Activated CD8-positive, alpha-beta memory T cell treated with anti-CD3 and anti-CD28 coated beads, Interleukin-2, amount 50 U/mL, for 48 hours (primary cell): ENCODE results near the gene CAMTA1.
A peak's percentile ranks its signal among the peaks of the same experiment; 100 is the strongest.

Experiments
- DNase-seq: peaks from one replicate; pipeline ENCODE4 v3.0.0-alpha.2; 2020

The CAMTA1 gene

DNA sequence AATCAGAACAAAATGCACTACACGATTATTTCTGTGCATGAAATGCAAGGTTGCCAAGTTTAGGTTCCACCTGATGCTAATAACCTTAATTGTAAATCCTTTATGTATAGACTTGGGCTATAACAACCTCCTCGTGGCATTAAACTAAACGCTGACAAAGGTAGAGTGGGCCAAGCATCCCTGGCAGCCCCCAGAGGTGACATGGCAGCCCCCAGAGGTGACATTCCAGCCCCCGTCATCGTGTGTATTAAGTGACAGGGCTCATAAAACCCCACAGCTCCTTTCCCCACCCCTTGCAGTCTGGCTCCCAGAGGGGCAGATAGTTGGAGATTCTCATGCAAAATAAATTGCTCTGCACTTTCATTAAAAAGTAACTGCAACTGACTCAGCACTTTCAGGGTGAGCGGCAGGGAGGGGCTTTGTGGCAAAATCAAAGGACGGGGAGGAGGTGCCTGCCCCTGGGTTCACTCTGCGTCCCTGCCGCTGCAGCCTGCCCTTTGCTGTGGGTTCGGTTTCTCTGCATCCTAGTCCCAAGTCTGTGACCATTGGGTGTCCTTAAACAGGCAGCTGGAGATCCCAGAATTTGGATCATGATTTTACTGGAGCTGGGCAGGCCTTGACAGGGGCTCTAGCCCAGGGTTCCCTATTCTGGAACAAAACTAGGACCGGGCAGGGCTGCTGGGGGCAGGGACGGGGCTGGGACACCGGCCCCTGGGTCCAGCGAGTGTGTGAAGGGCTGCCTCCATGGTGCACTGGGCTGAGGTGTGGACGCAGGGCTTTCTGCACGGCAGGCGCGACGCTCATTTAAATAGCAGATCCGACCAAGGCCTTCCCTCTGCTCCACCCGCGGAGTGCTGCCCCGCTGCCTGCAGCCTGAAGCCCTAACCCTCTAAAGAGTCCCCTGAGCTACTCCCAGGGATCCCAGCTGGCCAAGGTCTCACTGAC, 751.0 kb downstream of the CAMTA1 start:
- DNase-seq, result no peak

DNA sequence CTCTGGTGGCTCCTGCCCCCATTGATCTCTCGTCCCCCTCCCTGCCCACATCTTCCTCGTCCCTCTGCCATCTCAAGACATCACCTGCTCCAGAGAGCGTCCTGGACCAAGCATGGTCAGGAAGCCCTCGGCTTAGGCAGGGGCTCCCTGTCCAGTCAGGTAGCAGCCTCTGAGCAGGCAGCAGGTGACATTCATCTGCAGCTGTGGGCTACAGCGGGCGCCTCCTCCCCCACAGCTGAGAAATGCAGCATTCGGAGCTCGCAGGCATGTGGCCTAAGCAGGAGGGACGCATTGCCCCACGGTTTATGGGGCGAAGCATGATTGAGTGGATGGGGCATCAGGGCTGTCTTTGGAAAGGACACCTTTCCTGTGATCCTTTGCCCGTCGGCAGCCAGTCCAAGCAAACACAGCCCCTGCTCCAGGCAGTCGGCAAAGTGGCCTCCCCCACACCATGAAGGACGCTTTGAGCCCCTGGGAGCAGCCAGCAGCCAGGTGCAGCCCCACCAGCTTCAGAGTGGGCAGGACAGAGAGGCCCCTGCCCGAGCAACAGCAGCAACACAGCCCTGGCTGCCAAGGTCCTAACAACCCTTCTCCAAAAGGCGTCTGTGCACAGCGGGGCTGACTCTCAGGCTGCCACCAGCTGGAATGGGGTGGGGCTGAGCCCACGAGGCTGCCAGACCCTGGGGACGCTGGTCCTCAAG, 751.8 kb downstream of the CAMTA1 start:
- DNase-seq, result no peak

DNA sequence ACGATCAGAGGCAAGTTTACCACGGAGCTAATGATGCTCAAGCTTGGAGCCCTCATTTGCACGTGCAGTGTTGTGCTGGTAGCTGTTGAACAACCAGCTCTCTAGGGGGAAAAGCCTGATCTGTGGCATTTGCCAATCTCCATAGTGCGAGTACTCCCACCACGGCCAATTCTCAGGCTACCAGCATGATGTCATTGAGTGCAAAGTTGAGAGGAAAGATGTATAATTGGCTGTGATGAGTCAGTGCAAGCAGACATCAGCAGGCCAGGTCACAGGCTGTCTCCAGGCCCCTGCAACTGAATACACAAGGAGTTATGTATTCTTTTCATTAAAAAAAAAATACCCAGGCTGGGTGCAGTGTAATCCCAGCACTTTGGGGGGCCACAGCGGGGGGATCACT, 752.8 kb downstream of the CAMTA1 start:
- no peak for DNase-seq

DNA sequence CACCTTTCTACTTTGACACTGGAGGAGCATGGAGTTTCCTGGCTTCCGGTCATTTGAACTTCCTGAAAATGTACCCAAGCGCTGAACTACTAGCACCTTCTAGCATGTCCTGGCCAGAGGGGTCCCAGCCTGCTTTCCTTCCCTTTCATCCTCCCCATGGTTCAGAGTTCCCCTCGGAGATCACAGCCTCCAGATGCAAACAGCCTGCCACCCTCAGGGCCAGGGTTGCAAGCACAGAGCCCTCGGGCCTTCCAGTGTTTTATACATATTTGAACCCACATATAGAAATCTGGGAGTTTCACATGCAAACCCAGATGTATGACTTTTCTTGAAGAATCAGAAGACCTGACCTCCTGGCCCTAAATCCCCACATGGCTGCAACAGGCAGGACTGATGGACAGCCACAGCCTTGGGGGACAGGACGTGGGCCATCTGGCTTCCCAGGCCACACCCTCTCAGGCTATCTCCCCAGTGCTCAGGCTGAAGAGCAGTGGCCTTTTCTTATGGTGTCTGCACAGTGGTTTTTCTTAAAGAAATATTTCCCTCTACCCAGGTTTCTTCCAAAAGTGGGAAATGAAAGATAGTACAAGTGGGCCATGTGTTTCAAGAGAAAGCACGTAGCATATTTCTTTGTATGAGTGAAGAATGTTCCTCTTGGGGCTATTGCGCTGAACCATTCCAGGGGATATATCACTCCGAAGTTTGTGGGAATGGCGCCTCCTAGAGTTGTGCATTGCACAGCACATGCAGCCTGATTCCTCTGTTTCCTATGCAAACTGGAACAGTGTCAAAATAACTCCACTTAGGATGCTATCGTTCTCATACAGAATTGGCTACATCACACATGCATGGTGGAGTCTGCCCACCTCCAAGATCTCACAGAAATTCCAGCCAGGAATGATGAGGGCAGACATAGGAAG, 753.9 kb downstream of the CAMTA1 start:
- no peak for DNase-seq

DNA sequence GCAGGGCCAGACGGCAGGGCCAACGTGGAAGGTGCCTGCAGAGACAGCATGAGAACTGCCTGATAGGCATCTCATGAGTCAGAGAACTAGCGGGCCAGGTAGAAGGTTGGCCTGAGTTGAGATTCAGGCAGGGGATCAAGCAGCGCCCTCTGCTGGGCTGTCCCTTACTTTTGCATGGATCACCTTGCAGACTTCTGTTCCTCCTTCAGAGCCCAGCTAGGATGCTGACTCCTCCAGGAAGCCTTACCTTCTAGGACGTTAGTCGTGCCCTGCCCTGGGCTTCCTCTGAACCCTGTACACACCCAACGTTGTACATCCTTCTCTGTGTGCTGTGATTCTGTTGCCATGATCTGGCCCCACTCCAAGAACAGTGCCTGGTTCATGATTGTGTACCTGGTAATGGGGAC, 754.5 kb downstream of the CAMTA1 start:
- DNase-seq, result peak; percentile 81

DNA sequence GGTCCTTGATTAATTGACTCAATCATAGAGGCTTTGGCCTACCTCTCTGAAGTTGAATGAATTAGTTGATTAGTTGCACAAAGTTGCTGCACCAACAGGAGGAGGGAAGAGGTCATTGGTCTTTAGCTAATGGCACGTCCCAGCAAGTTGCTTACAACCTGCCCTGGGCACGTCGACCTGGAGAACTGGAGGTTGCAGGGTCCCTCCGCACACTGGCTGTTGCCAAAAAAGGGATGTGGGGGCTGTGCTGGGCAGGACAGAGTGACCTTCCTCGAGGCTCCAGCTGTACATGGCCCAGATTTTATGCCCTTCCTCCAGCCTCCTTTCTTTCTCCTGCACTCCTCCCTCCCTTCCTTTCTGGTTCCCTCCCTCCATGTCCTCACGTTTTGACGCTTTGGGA, 755.6 kb downstream of the CAMTA1 start:
- no peak for DNase-seq

DNA sequence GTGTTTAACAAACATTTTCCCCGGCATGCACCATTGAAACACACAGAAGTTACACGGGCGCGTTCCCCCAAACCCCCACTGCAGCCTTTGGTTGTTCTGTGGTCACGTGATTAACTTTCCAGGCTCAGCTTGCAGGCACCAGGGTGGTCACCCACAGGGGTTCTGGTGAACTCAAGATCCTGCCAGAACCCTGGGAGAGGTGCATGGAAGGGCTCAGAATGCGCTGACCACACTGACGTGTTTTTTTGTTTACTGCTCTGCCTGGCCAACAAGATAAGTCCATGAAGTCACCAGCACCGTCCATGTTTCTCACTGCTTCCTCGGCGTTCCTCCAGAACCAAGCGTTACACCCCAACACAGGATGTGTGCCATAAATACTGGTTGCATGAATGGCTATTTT, 756.4 kb downstream of the CAMTA1 start:
- DNase-seq, result no peak

DNA sequence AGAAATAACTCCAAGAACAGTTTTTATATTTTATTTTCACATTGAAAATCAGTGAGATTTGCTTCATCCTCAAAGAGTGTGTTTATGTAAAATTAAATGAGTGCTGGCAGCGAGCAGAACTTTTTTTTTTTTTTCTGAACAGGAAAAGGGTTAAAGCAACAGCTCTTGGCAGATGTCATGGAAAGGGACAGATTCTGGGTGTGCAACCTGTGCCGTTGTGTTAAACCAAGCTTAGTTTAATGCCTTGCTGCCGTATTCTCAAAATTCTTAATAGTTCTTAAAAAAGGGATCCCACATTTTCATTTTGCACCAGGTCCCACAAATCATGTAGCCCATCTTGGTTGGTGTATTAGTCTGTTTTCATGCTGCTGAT, 758.5 kb downstream of the CAMTA1 start:
- no peak for DNase-seq

DNA sequence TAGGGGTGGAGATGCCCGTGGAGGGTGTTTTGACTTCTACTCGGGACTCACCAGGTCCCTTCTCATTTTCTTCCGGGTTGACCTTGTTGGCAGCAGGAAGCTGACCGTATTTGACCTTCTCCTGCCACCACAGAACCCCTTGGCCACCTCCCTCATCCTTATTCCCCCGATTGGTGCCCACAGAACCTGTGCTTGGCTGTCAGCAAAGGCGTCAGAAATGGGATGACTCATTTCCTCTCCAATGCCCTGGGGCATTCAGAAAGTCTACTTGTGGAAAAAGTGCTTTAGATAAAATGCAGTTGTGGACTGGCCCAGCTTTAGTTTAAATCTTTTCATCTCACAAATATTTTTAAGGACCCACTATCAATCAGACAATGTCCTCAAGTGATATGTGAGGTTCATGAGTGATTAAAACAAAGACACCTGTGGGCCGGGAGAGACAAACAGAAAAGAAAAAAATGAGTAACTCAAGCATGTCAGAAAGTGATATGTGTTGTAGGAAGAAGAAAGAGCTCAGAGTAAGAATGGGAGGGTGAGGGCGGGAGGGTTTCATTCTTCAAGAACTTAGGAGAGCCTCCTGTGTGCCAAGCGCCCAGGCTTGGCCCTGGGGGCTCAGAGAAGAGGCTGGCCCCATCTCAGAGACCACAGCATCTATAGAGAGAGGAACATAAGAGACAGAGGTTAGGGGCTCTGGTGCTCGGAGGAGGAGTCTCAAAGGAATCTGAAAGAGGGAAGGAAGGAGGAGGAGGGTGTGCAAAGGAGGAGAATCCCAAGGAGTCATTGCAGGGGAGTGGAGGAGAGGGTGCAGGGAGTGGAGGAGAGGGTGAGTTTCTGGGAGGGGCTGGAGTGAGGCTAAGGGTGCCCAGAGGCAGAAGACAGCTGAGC, 764.3 kb downstream of the CAMTA1 start:
- peak; percentile 69 for DNase-seq

DNA sequence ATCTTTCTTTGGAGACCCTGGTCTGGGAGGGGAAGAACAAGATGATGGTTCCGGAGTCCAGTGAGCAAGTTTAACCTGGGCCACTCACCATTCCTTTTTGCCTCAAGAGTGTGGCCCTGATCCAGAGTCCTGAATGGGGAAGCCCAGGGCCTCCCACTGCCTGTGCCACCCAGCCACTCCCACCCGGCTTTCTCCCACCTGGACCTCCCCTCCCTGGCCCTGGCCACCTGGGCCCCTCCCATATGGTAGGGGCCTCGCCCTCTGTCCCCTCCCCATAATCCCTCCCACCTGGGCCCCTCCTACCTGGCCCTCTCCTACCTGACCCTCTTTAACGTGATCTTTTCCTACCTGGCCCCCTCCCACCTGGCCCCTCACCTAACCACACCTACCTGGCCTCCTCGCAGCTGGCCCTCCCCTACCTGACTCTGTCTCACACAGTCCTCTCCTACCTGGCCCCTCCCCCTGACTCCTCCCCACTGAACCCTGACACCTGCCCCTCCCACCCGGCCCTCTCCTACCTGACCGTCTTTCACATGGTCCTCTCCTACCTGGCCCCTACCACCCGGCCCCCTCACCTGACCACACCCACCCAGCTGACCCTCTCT, 765.1 kb downstream of the CAMTA1 start:
- DNase-seq, result no peak

DNA sequence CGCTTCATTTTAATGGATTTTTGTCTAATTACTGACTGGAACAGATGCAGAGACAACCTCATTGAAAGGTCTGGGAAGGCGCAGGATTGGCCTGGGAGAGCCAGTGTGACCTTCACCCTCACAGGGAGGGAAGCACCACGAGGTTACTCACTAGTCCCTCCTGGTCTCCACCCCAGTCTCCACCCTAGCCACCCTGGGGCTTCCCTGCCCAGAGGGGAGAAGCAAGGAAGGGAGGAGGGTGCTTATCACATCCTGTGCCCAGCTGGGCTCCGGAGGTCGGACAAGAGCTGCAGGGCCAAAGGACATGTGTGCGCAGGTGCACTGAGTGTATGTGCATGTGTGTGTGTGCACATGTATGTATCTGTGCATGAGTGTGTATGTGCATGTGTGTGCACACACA, 765.7 kb downstream of the CAMTA1 start:
- no peak for DNase-seq

DNA sequence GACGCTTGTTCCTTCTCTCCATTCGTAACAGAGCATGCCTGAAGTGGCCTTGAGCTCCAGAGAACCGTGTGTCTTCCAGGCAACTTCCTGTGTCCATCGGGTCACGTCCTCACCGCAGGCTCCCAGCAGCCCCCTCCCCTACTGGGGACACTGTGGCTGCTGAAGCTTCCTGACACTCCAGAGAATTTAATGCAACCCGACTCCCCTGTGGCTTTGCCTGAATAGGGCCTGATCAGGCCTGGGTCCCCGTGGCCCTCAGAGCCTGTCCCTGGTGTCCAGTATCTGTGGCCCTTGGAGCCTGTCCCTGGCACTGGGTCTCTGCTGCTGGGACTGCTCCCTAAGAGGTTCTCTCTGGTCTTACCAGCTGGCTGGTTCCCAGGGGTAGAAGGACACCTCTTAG, 766.2 kb downstream of the CAMTA1 start:
- no peak for DNase-seq

DNA sequence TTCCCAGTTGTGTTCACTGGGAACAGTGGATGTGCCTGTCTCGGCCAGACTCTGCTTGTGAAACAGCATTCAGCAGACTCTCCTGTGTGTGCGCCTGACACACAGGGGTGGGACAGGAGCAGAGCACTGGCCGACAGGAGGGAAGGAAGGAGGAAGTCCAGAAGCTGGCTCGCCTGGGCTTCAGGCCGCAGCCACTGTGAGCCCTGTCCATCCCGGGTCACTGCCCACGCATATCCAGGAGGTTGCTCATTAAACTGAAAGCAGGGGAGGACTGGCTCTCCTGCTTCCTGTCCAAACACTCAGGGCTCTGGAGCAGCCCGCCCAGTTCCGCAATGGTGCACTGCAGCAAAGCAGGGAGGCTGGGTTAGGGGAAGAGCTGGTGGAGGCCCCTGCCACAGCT, 767.1 kb downstream of the CAMTA1 start:
- no peak for DNase-seq

DNA sequence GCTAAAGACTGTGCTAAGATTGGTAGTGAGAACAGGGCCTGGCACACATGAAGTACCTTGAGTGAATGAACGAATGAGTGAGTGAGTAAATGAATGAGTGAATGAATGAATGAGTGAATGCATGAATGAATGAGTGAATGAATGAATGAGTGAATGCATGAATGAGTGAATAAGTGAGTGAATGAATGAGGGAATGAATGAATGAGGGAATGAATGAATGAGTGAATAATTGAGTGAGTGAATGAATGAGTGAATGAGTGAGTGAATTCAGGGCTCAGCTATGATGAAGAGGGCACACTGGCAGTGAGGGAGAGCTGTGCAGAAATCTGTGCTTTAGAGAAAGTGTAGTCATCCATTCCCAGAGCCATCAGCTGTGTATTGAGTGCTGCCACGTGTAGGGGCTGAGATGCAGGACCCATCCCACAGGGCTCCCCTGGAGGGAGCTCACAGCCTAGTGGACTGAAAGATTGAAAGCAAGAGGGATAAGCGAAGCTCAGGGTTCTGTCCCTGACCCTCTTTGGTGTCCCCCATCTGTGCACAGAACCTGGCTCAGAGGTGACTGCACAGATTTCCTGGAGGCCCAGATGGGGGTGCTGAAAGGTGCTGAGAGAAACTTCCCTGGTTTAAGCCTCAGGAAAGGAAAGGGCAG, 767.9 kb downstream of the CAMTA1 start:
- DNase-seq, result no peak

DNA sequence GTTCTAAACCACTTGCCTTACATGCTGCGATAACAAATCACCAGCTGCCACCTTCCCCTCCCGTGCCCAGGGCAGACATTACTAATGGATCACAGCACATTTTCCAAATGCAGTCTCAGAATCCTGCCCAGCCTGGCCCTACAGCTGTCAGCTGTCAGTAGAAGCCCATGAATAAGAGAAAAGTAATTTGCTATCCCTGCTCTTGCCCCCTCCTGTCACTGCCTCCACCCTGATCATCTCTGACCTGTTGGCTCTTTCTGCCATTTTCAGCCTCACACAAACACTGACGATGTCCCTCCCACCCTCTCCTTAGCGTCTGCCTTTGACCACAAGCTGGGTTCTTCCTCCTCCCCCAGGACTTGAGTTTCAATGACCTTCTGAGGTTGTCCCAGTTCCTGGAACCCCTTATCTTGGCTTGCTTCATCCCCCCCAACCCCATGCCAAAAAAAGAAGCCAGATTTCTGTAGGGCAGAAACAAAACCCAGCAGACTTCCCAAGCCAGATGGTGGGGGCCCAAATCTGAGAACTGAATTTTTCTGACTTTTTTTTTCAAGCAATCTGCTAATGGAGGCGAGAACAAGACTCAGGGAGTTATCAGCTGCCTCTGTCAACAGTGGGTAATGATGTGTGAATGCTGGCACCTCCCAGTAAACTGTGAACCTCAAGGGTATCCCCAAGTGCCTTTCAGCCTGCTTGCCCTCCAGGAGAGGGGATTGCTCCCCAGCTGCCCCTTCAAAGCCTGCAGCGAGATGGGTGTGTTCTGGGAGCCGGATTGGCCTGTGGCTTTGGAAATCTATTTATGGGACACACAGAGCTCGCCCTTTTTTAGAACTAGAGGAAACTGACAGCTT, 769.4 kb downstream of the CAMTA1 start:
- no peak for DNase-seq

DNA sequence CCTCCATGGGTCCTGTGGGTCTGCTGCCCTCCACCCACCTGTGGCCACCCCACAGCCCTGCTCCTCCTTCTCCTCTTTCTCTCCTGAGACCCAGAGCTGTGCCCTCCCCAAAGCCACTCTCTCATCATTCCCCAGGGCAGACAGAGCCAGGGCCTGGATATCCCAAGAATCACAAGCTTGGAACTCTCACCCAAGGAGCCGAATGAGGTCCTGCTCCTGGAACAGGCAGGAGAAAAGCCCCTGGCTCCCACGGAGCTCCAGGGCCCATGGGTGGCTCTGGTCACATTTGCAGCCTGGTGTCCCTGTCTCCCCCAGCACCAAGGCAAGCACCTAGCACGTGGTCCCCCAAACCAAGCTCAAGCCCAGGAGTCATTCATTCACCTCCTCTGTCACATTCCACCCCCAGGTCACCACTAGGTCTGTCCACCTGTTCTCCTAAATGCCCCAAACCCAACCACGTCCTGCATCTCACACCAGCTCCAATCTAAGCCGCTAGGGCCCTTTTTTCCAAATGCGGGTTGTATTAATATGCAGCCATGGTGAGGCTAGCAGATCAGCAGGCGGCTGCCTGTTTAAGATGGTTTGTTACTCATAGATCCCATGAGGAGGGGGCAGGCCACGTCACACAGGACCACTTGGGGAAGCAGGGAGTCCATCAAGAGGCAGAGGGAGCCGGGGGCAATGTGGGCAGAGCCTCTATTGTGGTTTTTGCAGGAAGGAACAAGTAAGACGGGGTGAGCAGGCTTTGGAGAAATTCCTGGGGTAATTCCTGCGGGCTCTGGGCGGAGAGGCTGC, 770.3 kb downstream of the CAMTA1 start:
- DNase-seq, result no peak

DNA sequence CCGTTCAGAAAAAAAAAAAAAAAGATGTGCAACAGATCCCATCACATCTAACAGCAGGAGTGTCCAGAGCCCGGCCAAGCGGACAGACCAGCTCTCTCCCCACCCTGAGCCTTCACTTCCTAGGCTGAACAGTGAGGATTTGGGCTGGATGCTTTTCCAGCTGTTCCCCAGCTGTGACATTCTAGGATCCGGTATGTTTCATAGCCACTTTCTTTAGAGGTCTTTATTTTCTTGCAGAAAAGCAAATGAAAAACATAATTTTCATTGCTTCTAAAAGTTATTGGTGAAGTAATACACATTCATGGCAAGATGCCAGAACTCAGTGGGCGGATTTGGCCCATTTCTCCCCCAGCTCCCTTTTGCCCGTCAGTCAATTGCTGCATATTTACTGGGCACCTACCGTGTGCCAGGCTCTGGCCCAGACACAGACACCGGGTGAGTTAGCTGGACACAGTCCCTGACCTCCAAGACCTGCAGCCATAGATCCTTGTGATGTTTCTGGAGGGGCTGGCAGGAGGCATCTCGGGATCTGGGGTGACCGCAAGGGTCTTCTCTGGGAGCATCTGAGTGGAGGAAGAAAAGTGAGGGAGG, 772.1 kb downstream of the CAMTA1 start:
- no peak for DNase-seq

DNA sequence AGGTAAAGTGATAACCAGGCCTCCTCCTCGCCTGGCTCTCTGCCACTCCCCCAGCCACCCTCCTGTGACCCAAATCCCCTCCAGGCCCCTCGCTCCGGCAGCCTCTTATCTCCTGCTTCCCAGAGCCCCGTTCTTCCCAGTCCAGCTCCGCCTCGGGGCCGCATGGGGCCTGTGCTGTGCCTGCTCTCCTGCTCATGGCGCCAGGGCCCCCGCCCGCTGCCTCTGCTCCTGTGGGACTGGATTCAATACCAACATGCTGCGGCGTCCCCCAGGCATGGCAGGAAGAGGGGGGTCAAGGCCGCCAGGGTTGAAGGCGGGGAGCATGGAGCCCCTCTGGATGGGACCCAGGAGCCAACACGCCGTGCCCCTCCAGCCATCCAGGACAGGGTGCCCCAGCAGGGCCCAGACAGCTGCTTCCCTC, 772.8 kb downstream of the CAMTA1 start:
- no peak for DNase-seq

DNA sequence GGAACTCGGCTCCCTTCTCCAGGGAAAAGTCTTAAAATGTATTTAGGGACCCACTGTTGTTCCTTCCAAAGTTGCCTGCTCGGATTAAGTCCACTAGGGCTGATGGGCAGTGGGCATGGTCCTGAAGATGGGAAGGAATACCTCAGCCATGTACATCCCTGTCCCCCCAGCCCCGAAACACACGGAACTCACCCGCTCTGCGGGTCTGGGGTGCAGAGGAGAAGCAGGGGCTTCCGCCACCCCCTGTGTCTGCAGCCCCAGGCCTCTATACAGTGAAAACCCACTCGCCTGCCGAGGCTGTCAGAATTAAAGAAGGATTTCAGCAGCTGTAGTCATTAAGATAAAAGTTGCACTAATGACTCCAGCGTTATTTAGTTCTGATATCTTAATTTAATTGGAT, 773.2 kb downstream of the CAMTA1 start:
- DNase-seq, result no peak
